ENCODE data around the gene CPLX1.
"Not testable (repeated sequence)": the region's sequence is repeated elsewhere in the genome, so short reads cannot be mapped to it uniquely, and the experiment has no call there.

The CPLX1 gene

GRCh38 chr4:749698-750666 lies 75.9 kb downstream of the CPLX1 start:
- no peak for DNase-seq

- no peak for DNase-seq
These were observed 77.5 kb downstream of the CPLX1 start for GRCh38 chr4:748461-748860.

DNA sequence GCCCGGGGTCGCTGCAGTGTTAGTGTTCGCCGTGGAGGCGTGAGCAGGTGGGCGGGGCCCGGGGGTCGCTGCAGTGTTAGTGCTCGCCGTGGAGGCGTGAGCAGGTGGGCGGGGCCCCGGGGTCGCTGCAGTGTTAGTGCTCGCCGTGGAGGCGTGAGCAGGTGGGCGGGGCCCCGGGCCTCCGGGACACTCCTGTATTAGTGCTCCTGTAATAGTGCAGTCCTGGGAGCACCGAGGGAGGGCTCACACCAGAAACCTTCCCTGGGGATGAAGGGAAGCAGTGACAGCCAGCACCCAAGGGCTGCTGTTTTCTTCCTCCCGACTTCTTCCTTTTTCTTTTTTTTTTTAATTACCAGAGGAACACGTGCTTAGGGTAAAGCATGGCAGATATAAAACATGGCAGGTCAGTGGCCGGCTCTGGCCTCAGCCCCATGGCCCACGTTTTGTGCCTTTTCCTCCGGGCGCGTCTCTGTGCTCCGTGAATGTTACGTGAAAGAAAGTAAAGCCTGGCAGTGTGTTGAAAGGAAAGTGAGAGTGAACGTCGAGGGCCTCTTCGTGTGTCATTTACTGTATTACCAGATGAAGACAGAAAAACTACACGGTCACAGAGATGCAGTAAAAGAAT lies 78.3 kb downstream of the CPLX1 start:
- DNase-seq: no peak

DNA sequence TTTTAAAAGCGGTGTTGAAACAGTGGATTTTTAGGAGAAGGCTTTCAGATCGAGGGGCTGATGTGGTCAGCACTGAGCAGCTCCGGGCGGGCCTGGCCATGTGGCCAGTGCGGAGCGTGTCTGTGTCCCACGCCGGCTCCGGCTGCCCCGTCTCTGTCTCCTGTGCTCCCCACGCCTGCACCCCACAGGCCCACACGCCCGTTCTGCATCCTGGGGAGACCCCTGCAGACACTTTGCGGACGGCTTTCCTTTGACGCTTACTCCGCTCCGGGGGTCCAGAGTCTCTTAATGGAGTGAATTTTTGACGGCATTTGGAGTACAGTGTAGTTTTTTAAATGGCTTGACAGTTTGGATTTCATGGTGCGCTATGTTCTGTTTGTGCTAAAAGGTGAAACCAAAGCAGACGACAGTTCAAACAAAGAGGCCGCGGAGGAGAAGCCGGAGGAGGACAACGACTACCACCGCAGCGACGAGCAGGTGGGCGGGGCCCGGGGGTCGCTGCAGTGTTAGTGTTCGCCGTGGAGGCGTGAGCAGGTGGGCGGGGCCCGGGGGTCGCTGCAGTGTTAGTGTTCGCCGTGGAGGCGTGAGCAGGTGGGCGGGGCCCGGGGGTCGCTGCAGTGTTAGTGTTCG lies 81.6 kb downstream of the CPLX1 start:
- DNase-seq: no peak

GRCh38 chr4:743463-744211 lies 82.3 kb downstream of the CPLX1 start:
- no peak for DNase-seq

DNA sequence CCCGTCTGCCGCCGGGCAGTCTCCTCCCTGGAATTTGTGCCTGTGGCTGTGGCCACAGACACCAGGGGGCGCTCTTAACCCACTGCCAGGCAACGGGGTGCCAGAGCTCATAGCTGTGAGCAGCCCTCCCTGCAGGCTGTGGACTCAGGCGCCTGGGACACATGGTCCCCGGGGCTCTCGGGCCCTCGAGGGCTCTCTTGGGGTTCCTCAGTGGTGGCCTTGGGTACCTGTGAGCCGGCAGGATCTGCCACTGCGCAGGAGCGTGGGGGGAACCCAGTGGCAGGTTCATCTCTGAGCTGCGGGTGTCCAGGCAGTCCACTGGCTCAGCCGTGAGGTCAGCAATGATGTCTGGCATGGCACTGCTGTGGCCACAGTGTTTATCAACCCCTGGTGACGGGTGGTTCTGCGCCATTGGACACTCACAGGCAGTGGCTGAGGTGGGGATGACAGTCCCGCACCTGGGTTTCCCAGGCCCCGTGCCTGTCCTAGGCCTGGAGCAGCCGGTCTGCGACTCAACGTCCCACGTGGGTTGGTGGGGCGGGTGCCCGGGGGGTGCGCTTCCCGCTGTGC lies 83.1 kb downstream of the CPLX1 start:
- DNase-seq: no peak

- DNase-seq: no peak
These were observed 83.7 kb downstream of the CPLX1 start for GRCh38 chr4:742096-742741.

GRCh38 chr4:740656-741282 lies 85.2 kb downstream of the CPLX1 start:
- no peak for DNase-seq

DNA sequence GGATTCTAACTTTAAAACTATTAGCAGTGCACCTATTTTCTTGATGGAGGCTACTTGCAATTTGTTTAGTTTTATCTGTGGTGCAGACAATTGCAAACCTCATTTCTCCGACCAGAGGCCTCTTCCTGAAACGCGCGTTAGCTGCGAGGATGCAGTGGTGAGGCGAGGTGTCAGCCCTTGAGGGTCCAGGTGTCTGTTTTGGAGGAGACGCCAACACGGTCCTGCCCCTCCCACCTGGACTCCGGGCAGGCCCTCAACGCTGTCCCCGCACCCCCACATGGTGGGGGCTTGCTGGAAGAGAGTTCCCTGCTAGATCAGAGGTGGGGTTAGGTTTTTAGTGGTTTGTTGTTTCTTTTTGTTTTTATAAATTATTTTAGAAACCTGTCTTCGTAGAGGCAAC lies 85.9 kb downstream of the CPLX1 start:
- DNase-seq: no peak

DNA sequence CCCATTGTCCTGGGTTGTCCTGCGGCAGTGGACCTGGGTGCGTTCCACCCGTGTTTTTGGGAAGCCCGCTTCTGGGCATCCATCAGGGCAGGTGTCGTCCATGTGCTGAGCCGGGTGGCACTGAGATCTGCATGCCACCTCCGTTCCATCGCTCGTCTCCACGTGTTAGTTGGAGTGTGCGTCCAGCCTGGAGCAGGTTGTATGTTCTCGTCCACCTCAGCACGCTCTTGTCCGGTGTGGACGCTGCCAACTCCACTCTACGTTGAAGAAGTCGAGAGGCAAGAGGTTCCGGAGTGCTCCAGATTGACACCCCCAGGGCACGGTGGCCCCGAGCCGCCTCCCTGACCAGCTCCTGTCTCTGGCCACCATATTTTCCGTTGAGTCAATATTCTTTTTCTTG lies 86.4 kb downstream of the CPLX1 start:
- no peak for DNase-seq

- no peak for DNase-seq
These were observed 87.1 kb downstream of the CPLX1 start for GRCh38 chr4:738781-739280.

GRCh38 chr4:736561-736960 lies 89.4 kb downstream of the CPLX1 start:
- not testable (repeated sequence) for DNase-seq

DNA sequence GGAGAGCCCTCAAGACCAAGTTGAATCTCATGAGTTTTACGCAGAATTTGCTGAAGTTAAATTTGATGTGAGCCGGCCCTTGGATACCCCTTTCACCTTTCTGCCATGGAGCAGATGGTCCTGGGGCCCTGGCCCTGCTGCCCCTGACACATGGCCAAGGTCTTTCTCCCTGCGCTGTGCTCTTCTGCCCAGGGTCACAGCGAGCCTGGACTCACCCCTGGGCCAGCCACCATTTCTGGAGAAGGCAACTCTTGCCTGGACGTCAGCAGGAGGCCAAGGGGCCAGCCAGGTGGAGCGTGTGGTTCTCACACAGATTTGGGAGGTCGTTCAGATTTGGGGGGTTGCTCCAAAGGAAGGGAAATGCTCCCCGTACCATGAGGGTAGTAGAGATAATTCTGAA lies 90.3 kb downstream of the CPLX1 start:
- no peak for DNase-seq

All from NCI-H1092 treated with DMSO at 0.1 percent for 48 hours (cell line).